ENCODE measurements around the gene BEX3.
"Not testable (repeated sequence)": the region's sequence is repeated elsewhere in the genome, so short reads cannot be mapped to it uniquely, and the experiment has no call there.

BEX3 gene

DNA sequence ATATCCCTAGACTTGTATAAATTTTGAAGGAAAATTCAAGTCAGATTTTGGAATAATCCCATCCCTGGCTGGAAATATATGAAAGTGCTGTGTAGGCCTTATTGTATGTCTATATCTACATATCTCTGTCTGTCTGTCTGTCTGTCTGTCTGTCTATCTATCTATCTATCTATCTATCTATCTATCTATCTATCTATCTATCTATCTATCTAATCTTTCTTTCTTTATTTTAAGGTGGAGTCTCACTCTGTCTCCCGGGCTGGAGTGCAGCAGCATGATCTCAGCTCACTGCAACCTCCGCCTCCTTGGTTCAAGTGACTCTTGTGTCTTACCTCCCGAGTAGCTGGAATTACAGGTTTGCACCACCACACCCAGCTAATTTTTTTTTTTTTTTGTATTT lies 16.7 kb upstream of the BEX3 start:
- not testable (repeated sequence) for H3K9me3 ChIP-seq (ENCODE audit: control insufficient read depth in 2 of 2, low read length in 2 of 2); H3K4me3 ChIP-seq (ENCODE audit: low read length in 2 of 2); H3K36me3 ChIP-seq (ENCODE audit: control insufficient read depth in 2 of 2, insufficient read depth in 2 of 2, low read length in 2 of 2); H3K9ac ChIP-seq (ENCODE audit: low read length in 2 of 2); H3K27ac ChIP-seq (ENCODE audit: low read length); H3K27me3 ChIP-seq (ENCODE audit: control insufficient read depth in 1 of 2, insufficient read depth in 2 of 2, low read length in 2 of 2); H3K4me1 ChIP-seq (ENCODE audit: control insufficient read depth, insufficient read depth, low read length)

DNA sequence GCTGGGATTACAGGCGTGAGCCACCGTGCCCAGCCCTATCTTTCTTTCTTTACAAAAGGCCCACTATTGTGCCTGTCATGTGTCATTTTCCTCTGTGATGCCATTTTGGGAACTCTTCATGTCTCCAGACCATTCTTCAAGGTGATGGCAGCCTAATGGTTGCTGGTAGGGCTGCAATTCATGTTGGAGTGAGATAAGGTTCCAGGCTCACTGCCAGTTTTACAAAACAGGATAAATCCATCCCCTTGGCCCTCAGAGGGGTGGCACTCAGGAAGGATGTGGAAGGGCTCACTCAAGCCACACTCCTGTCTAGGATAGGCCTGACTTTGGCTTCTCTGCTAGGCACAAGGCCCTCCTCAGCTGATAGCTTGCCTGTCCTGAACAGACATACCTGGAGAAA lies 16.2 kb upstream of the BEX3 start:
- no peak overlapping the region for H3K4me3 ChIP-seq (ENCODE audit: low read length in 2 of 2)
- no peaks in the 10 kb centered on the region for H3K4me1 ChIP-seq (ENCODE audit: control insufficient read depth, insufficient read depth, low read length)
- H3K27ac ChIP-seq (ENCODE audit: low read length): no peak overlapping the region
- H3K36me3 ChIP-seq (ENCODE audit: control insufficient read depth in 2 of 2, insufficient read depth in 2 of 2, low read length in 2 of 2): no peaks in the 10 kb centered on the region
- no peaks in the 10 kb centered on the region for H3K27me3 ChIP-seq (ENCODE audit: control insufficient read depth in 1 of 2, insufficient read depth in 2 of 2, low read length in 2 of 2)
- H3K9me3 ChIP-seq (ENCODE audit: control insufficient read depth in 2 of 2, low read length in 2 of 2): no peaks in the 10 kb centered on the region
- no peak overlapping the region for H3K9ac ChIP-seq (ENCODE audit: low read length in 2 of 2)

DNA sequence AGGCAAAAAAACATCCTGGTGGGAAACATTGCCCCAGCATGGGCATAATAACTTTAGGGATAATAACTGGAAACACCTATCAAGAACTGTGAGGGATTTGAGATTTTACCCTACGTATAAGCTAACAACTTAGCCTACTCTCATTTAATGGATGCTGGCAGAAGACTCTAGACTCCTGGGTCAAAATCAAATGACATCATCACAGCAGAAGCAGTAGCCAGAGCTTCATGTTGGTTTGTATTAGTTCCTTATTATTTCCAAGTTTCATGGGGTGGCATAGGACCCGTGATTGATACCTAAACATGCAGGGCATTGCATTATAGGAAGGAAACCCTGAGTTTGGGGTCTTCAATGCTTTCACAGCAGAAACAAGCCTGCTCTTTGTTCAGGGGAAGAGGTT lies 15.4 kb upstream of the BEX3 start:
- no peaks in the 10 kb centered on the region for H3K4me1 ChIP-seq (ENCODE audit: control insufficient read depth, insufficient read depth, low read length)
- no peaks in the 10 kb centered on the region for H3K9me3 ChIP-seq (ENCODE audit: control insufficient read depth in 2 of 2, low read length in 2 of 2)
- H3K36me3 ChIP-seq (ENCODE audit: control insufficient read depth in 2 of 2, insufficient read depth in 2 of 2, low read length in 2 of 2): no peaks in the 10 kb centered on the region
- no peak overlapping the region for H3K4me3 ChIP-seq (ENCODE audit: low read length in 2 of 2)
- H3K9ac ChIP-seq (ENCODE audit: low read length in 2 of 2): no peak overlapping the region
- H3K27me3 ChIP-seq (ENCODE audit: control insufficient read depth in 1 of 2, insufficient read depth in 2 of 2, low read length in 2 of 2): no peaks in the 10 kb centered on the region
- no peak overlapping the region for H3K27ac ChIP-seq (ENCODE audit: low read length)

DNA sequence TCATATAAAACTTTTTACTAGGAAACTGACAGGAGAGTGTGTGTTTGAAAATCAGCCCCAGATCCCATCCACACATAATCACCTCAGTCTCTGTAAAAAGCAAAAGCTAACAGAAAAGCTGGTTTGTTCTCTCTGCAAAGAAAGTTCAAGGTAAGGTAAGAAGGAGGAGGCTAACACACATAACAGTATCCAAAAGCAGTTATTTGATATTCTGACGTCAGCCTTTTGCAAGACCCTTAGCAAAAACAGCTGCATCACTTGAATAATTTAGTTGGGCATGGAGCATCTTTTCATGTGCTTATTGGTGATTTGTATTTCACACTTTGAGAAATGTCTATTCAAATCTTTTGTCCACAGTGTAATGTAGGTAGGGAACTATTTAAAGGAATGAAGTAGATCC lies 14.5 kb upstream of the BEX3 start:
- no peaks in the 10 kb centered on the region for H3K36me3 ChIP-seq (ENCODE audit: control insufficient read depth in 2 of 2, insufficient read depth in 2 of 2, low read length in 2 of 2)
- H3K4me3 ChIP-seq (ENCODE audit: low read length in 2 of 2): no peak overlapping the region
- no peaks in the 10 kb centered on the region for H3K4me1 ChIP-seq (ENCODE audit: control insufficient read depth, insufficient read depth, low read length)
- no peaks in the 10 kb centered on the region for H3K9me3 ChIP-seq (ENCODE audit: control insufficient read depth in 2 of 2, low read length in 2 of 2)
- H3K27ac ChIP-seq (ENCODE audit: low read length): no peak overlapping the region
- no peaks in the 10 kb centered on the region for H3K27me3 ChIP-seq (ENCODE audit: control insufficient read depth in 1 of 2, insufficient read depth in 2 of 2, low read length in 2 of 2)
- H3K9ac ChIP-seq (ENCODE audit: low read length in 2 of 2): no peak overlapping the region

DNA sequence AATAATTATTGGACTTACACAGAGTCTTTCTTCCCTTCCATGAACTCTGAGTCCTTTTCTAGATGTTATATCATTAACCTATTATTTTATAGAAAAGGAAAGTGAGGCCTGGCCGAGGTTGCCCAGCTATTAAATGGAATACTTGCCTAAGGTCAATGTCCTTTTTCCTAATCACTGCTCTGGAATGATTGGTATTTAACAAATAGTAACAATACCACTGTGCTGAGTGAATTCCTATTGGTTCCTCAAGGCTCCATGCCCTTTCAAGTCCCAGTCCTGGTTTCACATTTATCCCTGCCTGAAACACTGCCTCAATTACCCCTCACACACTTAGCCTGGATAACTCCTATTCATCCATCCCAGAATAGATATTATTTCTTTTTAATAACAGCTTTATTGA lies 13.9 kb upstream of the BEX3 start:
- no peaks in the 10 kb centered on the region for H3K4me1 ChIP-seq (ENCODE audit: control insufficient read depth, insufficient read depth, low read length)
- H3K27ac ChIP-seq (ENCODE audit: low read length): no peak overlapping the region
- no peak overlapping the region for H3K9ac ChIP-seq (ENCODE audit: low read length in 2 of 2)
- no peaks in the 10 kb centered on the region for H3K9me3 ChIP-seq (ENCODE audit: control insufficient read depth in 2 of 2, low read length in 2 of 2)
- H3K27me3 ChIP-seq (ENCODE audit: control insufficient read depth in 1 of 2, insufficient read depth in 2 of 2, low read length in 2 of 2): no peaks in the 10 kb centered on the region
- no peak overlapping the region for H3K4me3 ChIP-seq (ENCODE audit: low read length in 2 of 2)
- H3K36me3 ChIP-seq (ENCODE audit: control insufficient read depth in 2 of 2, insufficient read depth in 2 of 2, low read length in 2 of 2): no peaks in the 10 kb centered on the region

DNA sequence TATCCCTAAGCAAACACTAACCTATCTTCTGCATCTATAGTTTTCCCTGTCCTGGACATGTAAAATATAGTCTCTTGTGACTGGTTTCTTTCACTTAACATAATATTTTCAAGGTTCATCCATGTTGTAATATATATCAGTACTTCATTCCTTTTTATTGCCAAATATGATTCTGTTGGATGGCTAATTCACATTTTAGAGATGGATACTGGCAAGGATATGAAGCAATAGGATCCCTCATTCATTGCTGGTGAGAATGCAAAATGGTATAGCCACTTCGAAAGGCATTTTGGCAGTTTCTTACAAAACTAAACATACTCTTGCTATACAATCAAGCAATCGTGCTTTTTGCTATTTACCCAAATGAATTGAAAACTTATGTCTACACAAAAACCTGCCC lies 13.3 kb upstream of the BEX3 start:
- no peak overlapping the region for H3K27ac ChIP-seq (ENCODE audit: low read length)
- H3K9ac ChIP-seq (ENCODE audit: low read length in 2 of 2): no peak overlapping the region
- H3K4me1 ChIP-seq (ENCODE audit: control insufficient read depth, insufficient read depth, low read length): no peaks in the 10 kb centered on the region
- no peaks in the 10 kb centered on the region for H3K9me3 ChIP-seq (ENCODE audit: control insufficient read depth in 2 of 2, low read length in 2 of 2)
- no peaks in the 10 kb centered on the region for H3K36me3 ChIP-seq (ENCODE audit: control insufficient read depth in 2 of 2, insufficient read depth in 2 of 2, low read length in 2 of 2)
- H3K27me3 ChIP-seq (ENCODE audit: control insufficient read depth in 1 of 2, insufficient read depth in 2 of 2, low read length in 2 of 2): no peaks in the 10 kb centered on the region
- no peak overlapping the region for H3K4me3 ChIP-seq (ENCODE audit: low read length in 2 of 2)

DNA sequence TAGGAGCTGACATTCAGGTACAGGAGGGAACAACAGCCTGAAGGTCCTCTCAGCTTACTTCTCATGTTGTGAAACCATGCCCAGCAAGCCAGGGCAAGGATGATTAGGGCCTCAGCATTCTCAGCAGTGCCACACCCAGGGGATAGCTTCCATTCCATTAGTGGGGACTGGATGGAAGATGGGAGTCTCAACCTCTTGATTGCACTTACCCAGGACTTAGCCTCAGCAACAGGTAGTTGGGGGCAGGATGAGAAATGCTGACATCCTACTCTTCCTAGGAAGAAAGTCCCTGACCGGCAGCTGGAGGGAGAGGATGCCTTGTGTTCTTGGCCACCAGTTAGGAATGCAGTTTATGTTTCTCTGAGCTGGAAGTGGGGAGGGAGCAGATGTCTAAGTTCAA lies 8.8 kb upstream of the BEX3 start:
- H3K4me3 ChIP-seq (ENCODE audit: low read length in 2 of 2): no peak overlapping the region
- no peak overlapping the region for H3K9ac ChIP-seq (ENCODE audit: low read length in 2 of 2)
- no peaks in the 10 kb centered on the region for H3K4me1 ChIP-seq (ENCODE audit: control insufficient read depth, insufficient read depth, low read length)
- no peaks in the 10 kb centered on the region for H3K9me3 ChIP-seq (ENCODE audit: control insufficient read depth in 2 of 2, low read length in 2 of 2)
- H3K36me3 ChIP-seq (ENCODE audit: control insufficient read depth in 2 of 2, insufficient read depth in 2 of 2, low read length in 2 of 2): no peaks in the 10 kb centered on the region
- H3K27ac ChIP-seq (ENCODE audit: low read length): no peak overlapping the region
- H3K27me3 ChIP-seq (ENCODE audit: control insufficient read depth in 1 of 2, insufficient read depth in 2 of 2, low read length in 2 of 2): no peaks in the 10 kb centered on the region

DNA sequence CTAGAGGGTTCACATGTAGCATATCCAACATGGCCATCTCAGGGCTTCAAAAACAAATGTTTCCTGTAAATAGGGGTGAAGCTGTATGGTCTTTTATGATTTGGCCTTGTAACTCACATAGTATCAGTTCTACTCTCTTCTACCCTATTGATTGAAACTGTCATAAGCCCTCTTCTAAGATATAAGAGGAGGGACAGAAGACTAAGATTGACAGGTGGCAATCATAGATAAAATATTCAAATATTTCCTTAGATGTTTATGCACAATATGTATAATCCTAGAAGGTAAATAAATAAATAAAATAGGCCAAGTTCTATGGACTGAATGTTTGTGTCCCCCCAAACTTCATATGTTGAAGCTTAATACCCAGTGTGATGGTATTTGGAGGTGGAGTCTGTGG lies 6.9 kb upstream of the BEX3 start:
- no peak overlapping the region for H3K9ac ChIP-seq (ENCODE audit: low read length in 2 of 2)
- no peaks in the 10 kb centered on the region for H3K27me3 ChIP-seq (ENCODE audit: control insufficient read depth in 1 of 2, insufficient read depth in 2 of 2, low read length in 2 of 2)
- no peaks in the 10 kb centered on the region for H3K36me3 ChIP-seq (ENCODE audit: control insufficient read depth in 2 of 2, insufficient read depth in 2 of 2, low read length in 2 of 2)
- no peak overlapping the region for H3K4me3 ChIP-seq (ENCODE audit: low read length in 2 of 2)
- H3K9me3 ChIP-seq (ENCODE audit: control insufficient read depth in 2 of 2, low read length in 2 of 2): no peaks in the 10 kb centered on the region
- no peak overlapping the region for H3K27ac ChIP-seq (ENCODE audit: low read length)
- no peaks in the 10 kb centered on the region for H3K4me1 ChIP-seq (ENCODE audit: control insufficient read depth, insufficient read depth, low read length)

DNA sequence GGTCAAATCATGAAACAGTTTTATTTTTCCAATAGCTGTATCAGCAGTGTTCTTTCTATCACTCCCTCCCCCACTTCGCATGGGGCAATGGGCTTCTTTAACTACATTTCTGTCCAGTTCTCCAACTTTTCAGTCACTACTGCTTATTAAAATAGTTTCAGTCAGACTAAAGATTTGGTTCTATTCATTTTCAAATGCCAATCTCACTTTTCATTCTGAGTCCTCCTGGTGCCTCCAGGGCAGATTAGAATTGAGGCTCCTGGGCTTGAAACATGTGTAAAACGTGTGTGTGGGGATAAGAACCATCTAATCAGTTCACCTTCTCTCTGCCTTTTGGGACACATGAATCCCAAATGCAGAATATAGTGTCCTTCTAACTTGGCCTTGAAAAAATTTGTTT lies 3.5 kb upstream of the BEX3 start:
- Histone ChIP-seq H3K9me3 (ENCODE audit: control insufficient read depth in 2 of 2, low read length in 2 of 2) (no peaks in the 10 kb centered on the region), H3K27me3 (ENCODE audit: control insufficient read depth in 1 of 2, insufficient read depth in 2 of 2, low read length in 2 of 2) (no peaks in the 10 kb centered on the region), H3K27ac (ENCODE audit: low read length) (no peak overlapping the region), H3K9ac (ENCODE audit: low read length in 2 of 2) (no peak overlapping the region), H3K4me3 (ENCODE audit: low read length in 2 of 2) (no peak overlapping the region), H3K36me3 (ENCODE audit: control insufficient read depth in 2 of 2, insufficient read depth in 2 of 2, low read length in 2 of 2) (no peaks in the 10 kb centered on the region), H3K4me1 (ENCODE audit: control insufficient read depth, insufficient read depth, low read length) (peaks cover 3% of the 10 kb centered on the region)

DNA sequence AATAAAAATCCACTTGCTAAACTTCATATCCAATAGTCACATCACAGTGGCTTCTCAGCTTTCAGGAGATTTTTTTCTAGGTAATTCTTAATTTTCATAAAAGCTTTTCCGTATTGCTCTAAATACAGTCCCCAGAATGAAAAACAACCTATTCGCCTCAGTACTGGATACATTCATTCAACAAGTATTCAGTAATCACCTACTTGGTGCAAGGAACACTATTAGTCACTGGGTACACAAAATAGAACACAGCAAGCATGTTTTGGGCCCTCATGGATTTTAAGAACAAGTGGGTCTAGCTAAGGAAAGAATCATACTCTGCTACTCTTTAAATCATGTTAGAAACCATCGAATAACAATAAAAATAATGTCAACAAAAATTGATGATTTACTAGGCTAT lies 2.8 kb upstream of the BEX3 start:
- no peaks in the 10 kb centered on the region for H3K9me3 ChIP-seq (ENCODE audit: control insufficient read depth in 2 of 2, low read length in 2 of 2)
- H3K9ac ChIP-seq (ENCODE audit: low read length in 2 of 2): no peak overlapping the region
- no peak overlapping the region for H3K4me3 ChIP-seq (ENCODE audit: low read length in 2 of 2)
- no peaks in the 10 kb centered on the region for H3K36me3 ChIP-seq (ENCODE audit: control insufficient read depth in 2 of 2, insufficient read depth in 2 of 2, low read length in 2 of 2)
- peaks cover 3% of the 10 kb centered on the region for H3K4me1 ChIP-seq (ENCODE audit: control insufficient read depth, insufficient read depth, low read length)
- peaks cover 0 to 1% of the 10 kb centered on the region in 2 donors for H3K27me3 ChIP-seq (ENCODE audit: control insufficient read depth in 1 of 2, insufficient read depth in 2 of 2, low read length in 2 of 2)
- H3K27ac ChIP-seq (ENCODE audit: low read length): no peak overlapping the region

DNA sequence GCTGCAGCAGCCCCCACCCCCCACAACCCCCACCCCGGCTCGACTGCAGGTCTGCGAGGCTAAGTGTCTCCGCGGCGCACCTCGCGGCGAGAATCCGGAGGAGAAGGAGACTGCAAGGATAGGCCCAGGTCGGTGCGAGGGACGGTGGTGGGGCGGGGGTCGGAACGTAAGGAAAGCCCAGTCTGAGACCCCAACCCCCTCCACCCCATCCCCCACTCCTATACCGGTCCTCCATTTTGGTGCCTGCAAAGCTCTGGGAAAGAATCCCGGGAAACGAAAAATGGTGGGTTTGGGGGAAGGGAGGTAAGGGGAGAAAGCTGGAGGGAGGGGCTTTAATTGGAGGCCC lies 614 bp downstream of the BEX3 start:
- no peaks in the 10 kb centered on the region for H3K9me3 ChIP-seq (ENCODE audit: control insufficient read depth in 2 of 2, low read length in 2 of 2)
- peak overlapping the region; percentile 36 to 41 for H3K9ac ChIP-seq (ENCODE audit: low read length in 2 of 2)
- H3K27me3 ChIP-seq (ENCODE audit: control insufficient read depth in 1 of 2, insufficient read depth in 2 of 2, low read length in 2 of 2): peaks cover 0 to 3% of the 10 kb centered on the region in 2 donors
- no peaks in the 10 kb centered on the region for H3K36me3 ChIP-seq (ENCODE audit: control insufficient read depth in 2 of 2, insufficient read depth in 2 of 2, low read length in 2 of 2)
- H3K27ac ChIP-seq (ENCODE audit: low read length): no peak overlapping the region
- peak overlapping the region; percentile 51 to 76 for H3K4me3 ChIP-seq (ENCODE audit: low read length in 2 of 2)
- peaks cover 3% of the 10 kb centered on the region for H3K4me1 ChIP-seq (ENCODE audit: control insufficient read depth, insufficient read depth, low read length)

DNA sequence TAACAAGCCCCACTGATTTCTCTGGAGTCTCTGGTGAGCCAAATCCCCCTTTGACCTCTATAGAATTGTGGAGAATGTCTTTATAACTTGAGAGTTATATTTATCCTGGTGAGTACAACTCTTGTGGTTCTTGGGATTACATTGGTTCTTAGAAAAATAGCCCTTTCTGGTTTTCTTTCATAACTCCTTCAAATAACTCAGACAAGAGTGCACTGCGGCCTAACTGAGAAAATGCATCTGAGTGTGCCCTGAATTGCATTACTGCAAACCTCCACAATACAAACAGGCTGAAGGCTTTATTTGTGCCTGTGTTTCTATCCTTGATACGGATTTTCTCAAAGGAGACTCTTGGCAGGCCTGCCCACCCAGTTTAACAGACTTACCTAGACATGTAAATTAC lies 2.7 kb downstream of the BEX3 start:
- Histone ChIP-seq H3K36me3 (ENCODE audit: control insufficient read depth in 2 of 2, insufficient read depth in 2 of 2, low read length in 2 of 2) (no peaks in the 10 kb centered on the region), H3K9me3 (ENCODE audit: control insufficient read depth in 2 of 2, low read length in 2 of 2) (no peaks in the 10 kb centered on the region), H3K9ac (ENCODE audit: low read length in 2 of 2) (no peak overlapping the region), H3K4me3 (ENCODE audit: low read length in 2 of 2) (no peak overlapping the region), H3K4me1 (ENCODE audit: control insufficient read depth, insufficient read depth, low read length) (peaks cover 3% of the 10 kb centered on the region), H3K27ac (ENCODE audit: low read length) (no peak overlapping the region), H3K27me3 (ENCODE audit: control insufficient read depth in 1 of 2, insufficient read depth in 2 of 2, low read length in 2 of 2) (peaks cover 0 to 3% of the 10 kb centered on the region in 2 donors)
